ENCODE results near the gene GMDS.

Gene GMDS

DNA sequence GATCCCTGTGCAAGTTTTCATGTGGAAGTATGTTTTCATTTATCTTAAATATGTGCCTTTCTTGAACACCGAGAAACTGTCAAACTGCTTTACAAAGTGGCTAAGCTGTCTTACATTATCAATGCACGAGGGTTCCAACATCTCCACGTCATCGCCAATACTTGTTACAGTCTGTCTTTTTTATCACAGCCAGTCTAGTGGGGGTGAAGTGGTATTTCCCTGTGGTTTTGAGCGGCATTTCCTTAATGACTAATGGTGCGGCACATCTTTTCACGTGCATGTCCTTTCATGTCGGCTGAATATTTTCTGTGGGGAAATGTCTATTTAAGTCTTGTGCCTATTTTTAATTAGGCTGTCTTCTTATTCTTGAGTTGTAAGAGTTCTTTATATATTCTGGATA is 355.3 kb downstream of the GMDS start:
- Histone ChIP-seq H3K4me3 (ENCODE audit: low read length in 2 of 2) (no peak overlapping the region), H3K9ac (ENCODE audit: low read length in 2 of 2) (no peak overlapping the region), H3K27ac (ENCODE audit: low read length) (no peak overlapping the region), H3K36me3 (ENCODE audit: control insufficient read depth in 2 of 2, insufficient read depth in 2 of 2, low read length in 2 of 2) (no peaks in the 10 kb centered on the region), H3K4me1 (ENCODE audit: control insufficient read depth, insufficient read depth, low read length) (no peaks in the 10 kb centered on the region), H3K9me3 (ENCODE audit: control insufficient read depth in 2 of 2, low read length in 2 of 2) (no peaks in the 10 kb centered on the region), H3K27me3 (ENCODE audit: control insufficient read depth in 1 of 2, insufficient read depth in 2 of 2, low read length in 2 of 2) (no peaks in the 10 kb centered on the region)

DNA sequence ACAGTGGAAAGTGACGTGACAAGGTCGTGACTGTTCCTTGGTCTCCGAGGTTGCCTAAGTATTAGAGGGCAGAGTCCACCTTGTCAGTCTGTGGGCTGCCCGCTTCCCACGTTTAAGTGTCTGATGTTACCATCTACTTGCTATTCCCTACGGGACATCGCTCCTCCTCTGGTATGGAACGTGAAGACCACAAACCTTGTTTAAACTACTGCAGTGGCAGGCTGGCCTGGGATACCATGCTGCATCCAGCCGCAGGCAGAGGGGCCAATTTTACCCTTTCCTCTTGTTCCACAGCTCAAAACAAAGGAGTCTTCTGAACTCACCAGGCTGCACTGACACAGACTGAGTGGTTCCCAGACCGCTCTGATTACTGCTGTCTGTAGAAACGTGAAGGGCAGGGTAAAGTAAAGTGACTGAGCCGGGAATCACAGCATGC is 359.8 kb downstream of the GMDS start:
- Histone ChIP-seq H3K27me3 (ENCODE audit: control insufficient read depth in 1 of 2, insufficient read depth in 2 of 2, low read length in 2 of 2) (no peaks in the 10 kb centered on the region), H3K27ac (ENCODE audit: low read length) (no peak overlapping the region), H3K4me3 (ENCODE audit: low read length in 2 of 2) (no peak overlapping the region), H3K36me3 (ENCODE audit: control insufficient read depth in 2 of 2, insufficient read depth in 2 of 2, low read length in 2 of 2) (no peaks in the 10 kb centered on the region), H3K9me3 (ENCODE audit: control insufficient read depth in 2 of 2, low read length in 2 of 2) (no peaks in the 10 kb centered on the region), H3K4me1 (ENCODE audit: control insufficient read depth, insufficient read depth, low read length) (no peaks in the 10 kb centered on the region), H3K9ac (ENCODE audit: low read length in 2 of 2) (no peak overlapping the region)

DNA sequence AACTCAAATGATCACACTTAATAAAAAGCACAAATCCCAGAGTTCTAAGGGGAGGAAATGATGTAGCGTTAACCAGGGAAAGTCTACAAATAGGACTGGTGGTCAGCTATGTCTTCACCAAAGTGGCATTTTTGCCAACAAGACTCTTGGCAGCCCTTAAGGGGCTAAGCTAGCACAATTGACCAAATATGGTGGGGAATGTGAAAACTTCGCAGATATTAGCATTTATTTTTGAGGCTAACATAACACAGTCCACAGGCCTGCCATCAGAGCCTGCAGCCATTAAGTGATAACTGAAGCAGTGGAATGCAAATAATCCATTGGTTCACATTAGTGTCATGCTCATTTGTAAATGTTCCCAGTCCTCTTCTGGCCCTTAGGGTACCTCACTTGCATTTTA is 361.1 kb downstream of the GMDS start:
- H3K36me3 ChIP-seq (ENCODE audit: control insufficient read depth in 2 of 2, insufficient read depth in 2 of 2, low read length in 2 of 2), result no peaks in the 10 kb centered on the region
- H3K9ac ChIP-seq (ENCODE audit: low read length in 2 of 2), result no peak overlapping the region
- no peaks in the 10 kb centered on the region for H3K9me3 ChIP-seq (ENCODE audit: control insufficient read depth in 2 of 2, low read length in 2 of 2)
- H3K4me1 ChIP-seq (ENCODE audit: control insufficient read depth, insufficient read depth, low read length), result no peaks in the 10 kb centered on the region
- no peak overlapping the region for H3K27ac ChIP-seq (ENCODE audit: low read length)
- H3K4me3 ChIP-seq (ENCODE audit: low read length in 2 of 2), result no peak overlapping the region
- no peaks in the 10 kb centered on the region for H3K27me3 ChIP-seq (ENCODE audit: control insufficient read depth in 1 of 2, insufficient read depth in 2 of 2, low read length in 2 of 2)

DNA sequence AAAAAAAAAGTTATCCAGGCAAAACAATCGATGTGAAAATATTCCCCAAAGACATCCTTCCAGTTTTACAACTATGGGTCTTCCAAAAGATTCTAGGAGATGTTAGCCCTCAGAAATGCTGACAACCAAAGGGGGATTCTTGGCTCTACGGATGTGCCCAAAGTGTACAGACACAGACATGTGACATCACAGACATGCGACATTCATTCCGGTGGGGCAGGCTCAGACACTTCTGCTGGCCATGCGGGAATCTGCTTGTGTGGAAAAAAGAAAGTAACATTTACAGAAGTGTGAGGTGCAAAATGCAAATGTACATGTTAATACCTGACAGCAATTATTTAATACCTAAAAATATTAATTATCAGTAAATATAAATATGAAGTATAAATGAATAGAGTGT is 367.1 kb downstream of the GMDS start:
- H3K9me3 ChIP-seq (ENCODE audit: control insufficient read depth in 2 of 2, low read length in 2 of 2), result no peaks in the 10 kb centered on the region
- no peak overlapping the region for H3K4me3 ChIP-seq (ENCODE audit: low read length in 2 of 2)
- H3K27me3 ChIP-seq (ENCODE audit: control insufficient read depth in 1 of 2, insufficient read depth in 2 of 2, low read length in 2 of 2), result no peaks in the 10 kb centered on the region
- H3K9ac ChIP-seq (ENCODE audit: low read length in 2 of 2), result no peak overlapping the region
- H3K4me1 ChIP-seq (ENCODE audit: control insufficient read depth, insufficient read depth, low read length), result peaks cover 2% of the 10 kb centered on the region
- H3K27ac ChIP-seq (ENCODE audit: low read length), result no peak overlapping the region
- H3K36me3 ChIP-seq (ENCODE audit: control insufficient read depth in 2 of 2, insufficient read depth in 2 of 2, low read length in 2 of 2), result no peaks in the 10 kb centered on the region

DNA sequence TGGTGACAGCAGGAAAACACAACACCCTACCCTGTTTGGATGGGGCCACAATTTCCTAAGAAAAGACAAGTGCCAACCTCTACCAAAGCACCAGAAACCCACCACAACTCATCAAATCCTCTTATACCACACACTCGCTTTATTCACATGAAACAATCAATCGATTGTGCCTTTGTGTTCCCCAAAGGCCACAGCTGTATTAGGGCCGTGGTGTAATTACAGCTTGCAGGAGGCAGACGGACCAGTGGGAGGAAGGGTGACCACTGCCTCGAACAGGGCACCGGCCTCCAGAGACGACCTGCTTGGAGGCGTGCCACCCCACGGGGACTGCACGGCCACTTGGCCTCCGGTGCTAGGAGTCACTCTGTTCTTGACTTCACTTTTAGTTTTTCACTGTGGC is 371.6 kb downstream of the GMDS start:
- Histone ChIP-seq H3K9ac (ENCODE audit: low read length in 2 of 2) (no peak overlapping the region), H3K9me3 (ENCODE audit: control insufficient read depth in 2 of 2, low read length in 2 of 2) (no peaks in the 10 kb centered on the region), H3K27ac (ENCODE audit: low read length) (no peak overlapping the region), H3K36me3 (ENCODE audit: control insufficient read depth in 2 of 2, insufficient read depth in 2 of 2, low read length in 2 of 2) (no peaks in the 10 kb centered on the region), H3K27me3 (ENCODE audit: control insufficient read depth in 1 of 2, insufficient read depth in 2 of 2, low read length in 2 of 2) (no peaks in the 10 kb centered on the region), H3K4me1 (ENCODE audit: control insufficient read depth, insufficient read depth, low read length) (peaks cover 15% of the 10 kb centered on the region), H3K4me3 (ENCODE audit: low read length in 2 of 2) (no peak overlapping the region)

GRCh38 chr6:1872649-1873131 is 372.7 kb downstream of the GMDS start:
- Histone ChIP-seq H3K27ac (ENCODE audit: low read length) (no peak overlapping the region), H3K27me3 (ENCODE audit: control insufficient read depth in 1 of 2, insufficient read depth in 2 of 2, low read length in 2 of 2) (no peaks in the 10 kb centered on the region), H3K4me3 (ENCODE audit: low read length in 2 of 2) (peak overlapping the region in 1 of 2 donors; percentile 44), H3K9me3 (ENCODE audit: control insufficient read depth in 2 of 2, low read length in 2 of 2) (no peaks in the 10 kb centered on the region), H3K4me1 (ENCODE audit: control insufficient read depth, insufficient read depth, low read length) (peaks cover 15% of the 10 kb centered on the region), H3K36me3 (ENCODE audit: control insufficient read depth in 2 of 2, insufficient read depth in 2 of 2, low read length in 2 of 2) (no peaks in the 10 kb centered on the region), H3K9ac (ENCODE audit: low read length in 2 of 2) (no peak overlapping the region)

- Histone ChIP-seq H3K9ac (ENCODE audit: low read length in 2 of 2) (no peak overlapping the region), H3K4me3 (ENCODE audit: low read length in 2 of 2) (no peak overlapping the region), H3K36me3 (ENCODE audit: control insufficient read depth in 2 of 2, insufficient read depth in 2 of 2, low read length in 2 of 2) (no peaks in the 10 kb centered on the region), H3K4me1 (ENCODE audit: control insufficient read depth, insufficient read depth, low read length) (peaks cover 15% of the 10 kb centered on the region), H3K27ac (ENCODE audit: low read length) (no peak overlapping the region), H3K9me3 (ENCODE audit: control insufficient read depth in 2 of 2, low read length in 2 of 2) (no peaks in the 10 kb centered on the region), H3K27me3 (ENCODE audit: control insufficient read depth in 1 of 2, insufficient read depth in 2 of 2, low read length in 2 of 2) (no peaks in the 10 kb centered on the region)
Observed at GRCh38 chr6:1871724-1872315, 373.6 kb downstream of the GMDS start.

- H3K9me3 ChIP-seq (ENCODE audit: control insufficient read depth in 2 of 2, low read length in 2 of 2), result no peaks in the 10 kb centered on the region
- H3K36me3 ChIP-seq (ENCODE audit: control insufficient read depth in 2 of 2, insufficient read depth in 2 of 2, low read length in 2 of 2), result no peaks in the 10 kb centered on the region
- no peak overlapping the region for H3K9ac ChIP-seq (ENCODE audit: low read length in 2 of 2)
- no peak overlapping the region for H3K27ac ChIP-seq (ENCODE audit: low read length)
- no peaks in the 10 kb centered on the region for H3K27me3 ChIP-seq (ENCODE audit: control insufficient read depth in 1 of 2, insufficient read depth in 2 of 2, low read length in 2 of 2)
- no peak overlapping the region for H3K4me3 ChIP-seq (ENCODE audit: low read length in 2 of 2)
- peaks cover 15% of the 10 kb centered on the region for H3K4me1 ChIP-seq (ENCODE audit: control insufficient read depth, insufficient read depth, low read length)
Observed at GRCh38 chr6:1870932-1871331, 374.5 kb downstream of the GMDS start.

- Histone ChIP-seq H3K4me3 (ENCODE audit: low read length in 2 of 2) (no peak overlapping the region), H3K36me3 (ENCODE audit: control insufficient read depth in 2 of 2, insufficient read depth in 2 of 2, low read length in 2 of 2) (no peaks in the 10 kb centered on the region), H3K9me3 (ENCODE audit: control insufficient read depth in 2 of 2, low read length in 2 of 2) (no peaks in the 10 kb centered on the region), H3K9ac (ENCODE audit: low read length in 2 of 2) (no peak overlapping the region), H3K27me3 (ENCODE audit: control insufficient read depth in 1 of 2, insufficient read depth in 2 of 2, low read length in 2 of 2) (no peaks in the 10 kb centered on the region), H3K4me1 (ENCODE audit: control insufficient read depth, insufficient read depth, low read length) (peaks cover 15% of the 10 kb centered on the region), H3K27ac (ENCODE audit: low read length) (no peak overlapping the region)
Observed at GRCh38 chr6:1870251-1870650, 375.2 kb downstream of the GMDS start.

DNA sequence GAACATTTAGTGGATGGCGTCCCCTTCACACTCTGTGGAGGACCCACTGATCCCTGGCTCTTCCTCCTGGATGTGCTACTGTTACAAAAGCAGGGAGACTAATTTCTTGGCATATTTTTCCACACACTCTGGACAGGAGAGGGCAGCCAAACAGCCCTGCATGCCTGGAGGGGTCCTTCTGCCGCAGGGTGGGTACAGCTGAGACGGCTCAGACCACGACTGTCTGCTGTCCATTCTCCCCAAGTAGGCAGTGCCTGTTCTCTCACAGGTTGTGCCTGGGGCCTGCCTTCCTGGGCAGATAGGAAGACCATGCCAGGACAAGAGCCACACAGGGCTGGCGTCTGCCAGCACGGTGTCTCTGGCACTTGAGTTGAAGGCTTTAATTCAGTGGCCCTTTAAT is 375.6 kb downstream of the GMDS start:
- Histone ChIP-seq H3K9me3 (ENCODE audit: control insufficient read depth in 2 of 2, low read length in 2 of 2) (no peaks in the 10 kb centered on the region), H3K4me1 (ENCODE audit: control insufficient read depth, insufficient read depth, low read length) (peaks cover 15% of the 10 kb centered on the region), H3K27ac (ENCODE audit: low read length) (no peak overlapping the region), H3K27me3 (ENCODE audit: control insufficient read depth in 1 of 2, insufficient read depth in 2 of 2, low read length in 2 of 2) (no peaks in the 10 kb centered on the region), H3K9ac (ENCODE audit: low read length in 2 of 2) (no peak overlapping the region), H3K36me3 (ENCODE audit: control insufficient read depth in 2 of 2, insufficient read depth in 2 of 2, low read length in 2 of 2) (no peaks in the 10 kb centered on the region), H3K4me3 (ENCODE audit: low read length in 2 of 2) (no peak overlapping the region)

DNA sequence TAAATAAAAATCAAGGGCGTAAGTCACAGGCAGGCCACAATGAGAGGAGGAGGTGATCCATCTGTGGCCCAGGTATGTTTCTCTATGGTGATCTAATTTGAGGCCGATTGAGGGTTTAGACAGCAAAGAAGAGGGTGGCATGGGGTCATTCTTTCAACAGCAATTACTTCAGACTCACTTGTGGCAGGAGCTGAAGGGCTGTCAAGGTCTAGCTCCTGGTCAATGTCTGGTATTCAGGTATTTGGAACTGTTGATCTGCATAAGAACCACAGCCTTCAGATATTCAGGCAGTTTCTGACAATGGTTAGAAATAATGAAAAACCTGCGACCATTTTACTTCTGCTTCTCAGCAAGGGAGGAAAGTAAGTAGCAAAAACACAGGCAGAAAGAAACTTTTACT is 376.1 kb downstream of the GMDS start:
- Histone ChIP-seq H3K4me3 (ENCODE audit: low read length in 2 of 2) (no peak overlapping the region), H3K27me3 (ENCODE audit: control insufficient read depth in 1 of 2, insufficient read depth in 2 of 2, low read length in 2 of 2) (no peaks in the 10 kb centered on the region), H3K9me3 (ENCODE audit: control insufficient read depth in 2 of 2, low read length in 2 of 2) (no peaks in the 10 kb centered on the region), H3K9ac (ENCODE audit: low read length in 2 of 2) (no peak overlapping the region), H3K36me3 (ENCODE audit: control insufficient read depth in 2 of 2, insufficient read depth in 2 of 2, low read length in 2 of 2) (no peaks in the 10 kb centered on the region), H3K4me1 (ENCODE audit: control insufficient read depth, insufficient read depth, low read length) (peaks cover 15% of the 10 kb centered on the region), H3K27ac (ENCODE audit: low read length) (no peak overlapping the region)
